CD4-positive, alpha-beta T cell treated with Interleukin-17A for 1 hour (primary cell): ENCODE results near the gene CAMTA1.
"Not testable (repeated sequence)": the region's sequence is repeated elsewhere in the genome, so short reads cannot be mapped to it uniquely, and the experiment has no call there.

ENCODE experiments used
- DNase-seq: peaks from one replicate; pipeline ENCODE4 v3.0.0-alpha.2; 2020

The CAMTA1 gene

DNA sequence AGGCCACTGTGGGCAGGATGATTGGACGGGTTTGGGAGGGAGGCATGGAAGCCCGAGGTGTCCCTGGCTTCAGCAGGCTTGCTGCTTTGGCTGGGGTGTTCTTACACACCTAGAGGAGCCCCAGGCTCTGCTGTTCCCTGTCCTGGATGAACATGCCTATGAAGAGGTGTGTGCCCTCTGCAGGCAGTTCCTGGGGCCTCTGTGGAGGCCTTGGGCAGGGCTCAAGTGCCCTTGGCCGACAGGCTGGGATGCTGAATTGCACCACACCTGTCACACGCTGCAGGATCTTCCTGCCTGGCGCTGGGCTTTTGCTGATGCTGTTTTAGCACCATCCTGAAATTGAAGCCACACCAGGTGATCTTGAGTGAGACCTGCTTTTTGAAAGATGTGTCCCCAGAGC, 570.8 kb downstream of the CAMTA1 start:
- no peak for DNase-seq

DNA sequence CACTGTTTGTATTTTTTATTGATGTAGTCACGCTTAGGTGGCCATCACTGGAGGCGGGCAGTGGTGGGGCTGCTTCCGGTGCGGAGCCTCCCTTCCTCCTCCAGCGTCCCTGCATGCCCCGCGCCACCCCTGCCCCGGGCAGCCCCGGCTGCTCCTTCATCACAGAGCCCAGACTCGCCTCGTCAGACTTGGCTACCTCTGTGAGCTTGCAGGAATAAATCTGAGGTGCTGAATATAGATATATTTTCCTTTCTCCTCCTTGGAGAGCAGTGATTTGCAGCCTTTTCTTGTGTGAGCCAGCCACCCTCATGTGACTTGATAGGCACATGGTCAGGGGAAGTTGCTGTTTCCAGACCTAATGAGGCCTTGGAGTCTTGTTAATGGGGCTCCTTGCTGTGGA, 573.2 kb downstream of the CAMTA1 start:
- no peak for DNase-seq

DNA sequence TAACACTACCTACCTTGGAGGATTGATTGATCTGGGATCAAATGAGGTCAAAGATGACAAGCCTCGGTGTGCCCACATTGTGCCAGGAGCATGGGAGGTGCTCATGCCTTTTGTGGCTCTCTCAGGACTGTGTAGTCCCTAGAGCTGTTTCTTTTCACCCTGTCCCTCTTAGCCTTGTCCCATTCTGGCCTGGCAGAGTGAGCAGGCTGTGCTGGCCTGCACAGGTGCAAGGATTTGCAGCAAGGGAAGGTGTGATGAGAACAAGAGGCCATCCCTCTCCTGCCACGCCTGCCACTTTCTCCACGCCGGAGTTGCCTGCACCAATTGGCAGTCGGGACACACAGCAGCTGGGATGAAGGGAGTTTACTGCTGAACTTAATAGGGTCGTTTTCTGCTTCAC, 575.3 kb downstream of the CAMTA1 start:
- DNase-seq: no peak

DNA sequence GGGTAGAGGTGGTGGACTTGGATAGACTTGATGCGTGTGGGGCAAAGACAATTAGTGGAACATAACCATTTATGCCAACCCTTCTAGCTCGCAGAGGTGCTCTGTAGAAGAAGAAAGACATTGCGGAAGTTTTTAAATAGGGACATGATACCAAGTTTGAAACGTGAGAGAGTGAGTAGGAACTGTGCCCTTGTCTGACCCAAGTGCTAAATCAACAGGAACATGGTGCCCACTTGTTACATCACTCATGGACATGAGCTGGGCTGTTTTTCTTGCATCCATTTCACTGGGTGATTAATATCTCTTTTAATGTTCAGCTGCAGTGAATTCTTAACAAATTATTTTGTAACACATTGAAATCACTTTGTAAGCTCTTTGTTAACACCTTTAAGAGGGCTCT, 577.7 kb downstream of the CAMTA1 start:
- no peak for DNase-seq

DNA sequence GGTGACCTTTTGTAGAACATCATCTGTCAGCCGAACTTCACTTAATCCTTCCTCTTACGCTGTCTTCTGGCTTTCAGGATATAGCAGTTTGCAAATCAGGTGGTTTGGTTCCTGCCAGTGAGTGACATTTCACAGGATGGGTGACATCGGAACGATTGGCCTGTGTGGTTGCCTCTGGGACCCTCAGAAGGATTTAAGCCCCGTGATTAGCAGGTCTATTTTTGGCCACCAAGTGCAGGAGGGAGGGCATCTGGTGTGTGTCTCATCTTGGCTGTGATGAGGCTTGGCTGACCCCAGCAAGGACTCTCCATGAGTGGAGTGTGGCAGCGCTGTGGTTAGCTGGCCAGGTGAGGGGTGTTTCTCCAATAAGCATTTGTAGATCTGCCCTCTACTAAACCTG, 578.2 kb downstream of the CAMTA1 start:
- no peak for DNase-seq

DNA sequence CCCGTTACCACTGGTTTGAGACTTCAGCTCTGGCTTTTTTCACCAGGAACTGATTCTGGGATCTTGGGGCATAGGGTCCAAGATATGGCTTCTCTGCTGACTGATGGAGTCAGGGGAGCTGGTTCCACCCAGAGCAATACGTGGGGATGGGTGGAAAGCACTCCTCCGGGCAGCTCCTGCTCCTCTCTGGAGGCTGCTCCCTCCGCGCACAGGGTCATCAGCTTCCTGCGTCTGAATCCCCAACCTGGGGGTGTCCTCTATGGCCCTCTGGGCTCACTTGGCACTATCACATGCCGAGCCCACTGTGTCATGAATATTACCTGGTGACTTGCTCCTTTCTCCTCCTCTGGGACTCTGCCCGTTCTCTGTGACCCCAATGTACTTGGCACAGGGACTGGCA, 580.5 kb downstream of the CAMTA1 start:
- DNase-seq: no peak

DNA sequence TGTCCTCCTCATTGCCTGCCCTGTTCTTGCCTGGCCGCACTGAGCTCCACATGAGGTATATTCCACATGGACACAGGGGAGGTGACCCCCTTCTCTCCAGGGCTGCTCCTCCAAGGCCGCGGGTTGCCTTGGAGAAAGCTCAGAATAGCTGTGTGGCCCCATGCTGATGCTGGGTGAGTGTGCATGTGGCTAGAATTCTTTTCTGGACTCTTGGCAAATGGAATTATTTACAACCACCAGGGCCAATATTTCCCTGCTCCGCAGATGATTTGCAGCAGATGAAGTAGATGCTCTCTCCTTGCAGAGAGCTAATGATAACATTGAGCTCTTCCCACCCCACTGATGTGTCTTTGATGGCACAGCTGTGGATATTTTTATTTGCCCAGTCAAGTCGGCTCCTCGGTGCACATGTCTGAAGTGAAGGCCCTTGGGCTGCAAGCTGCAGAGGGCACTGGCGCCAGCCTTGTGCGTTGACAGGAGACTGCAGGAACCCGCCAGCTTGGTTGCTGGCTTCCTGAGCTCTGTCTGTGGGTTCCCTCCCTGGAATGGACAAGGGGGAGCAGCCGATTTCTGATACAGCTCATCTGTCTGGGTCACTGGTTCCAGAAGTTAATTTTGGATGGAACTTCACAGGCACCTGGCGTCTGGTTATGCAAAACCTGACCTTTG, 581.2 kb downstream of the CAMTA1 start:
- no peak for DNase-seq

DNA sequence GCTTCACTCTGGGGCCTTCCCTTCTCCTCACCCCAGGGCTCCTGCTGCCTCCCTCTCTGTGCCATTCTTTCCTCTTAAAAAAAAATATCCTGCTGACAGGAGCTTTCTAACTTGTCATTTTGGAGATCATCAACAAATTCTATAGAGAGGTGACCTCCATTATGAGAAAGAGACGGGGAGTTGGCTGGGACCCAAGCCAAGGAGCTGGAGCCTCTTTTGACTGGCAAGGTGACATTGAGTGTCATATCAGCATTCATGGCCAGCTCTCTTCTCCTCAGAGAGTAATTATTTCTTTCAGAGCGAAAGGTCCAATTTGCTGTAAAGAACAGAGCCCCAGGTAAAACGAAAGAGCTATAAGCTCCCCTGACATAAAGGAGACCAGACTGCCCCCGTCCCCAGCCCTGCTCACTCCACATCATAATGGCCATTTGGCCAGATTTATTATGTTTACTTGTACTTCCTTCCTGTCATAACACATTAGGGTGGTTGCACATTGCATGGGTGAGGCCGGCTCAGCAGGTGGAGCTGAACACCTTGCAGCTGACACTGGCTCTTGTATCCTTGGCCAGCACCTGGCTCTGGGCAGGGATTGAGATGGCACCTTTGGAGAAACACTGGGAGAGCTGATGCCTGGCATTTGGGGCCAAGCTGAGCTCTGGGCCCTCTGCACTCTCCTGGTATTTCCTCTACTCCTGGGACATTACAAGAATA, 581.9 kb downstream of the CAMTA1 start:
- no peak for DNase-seq

DNA sequence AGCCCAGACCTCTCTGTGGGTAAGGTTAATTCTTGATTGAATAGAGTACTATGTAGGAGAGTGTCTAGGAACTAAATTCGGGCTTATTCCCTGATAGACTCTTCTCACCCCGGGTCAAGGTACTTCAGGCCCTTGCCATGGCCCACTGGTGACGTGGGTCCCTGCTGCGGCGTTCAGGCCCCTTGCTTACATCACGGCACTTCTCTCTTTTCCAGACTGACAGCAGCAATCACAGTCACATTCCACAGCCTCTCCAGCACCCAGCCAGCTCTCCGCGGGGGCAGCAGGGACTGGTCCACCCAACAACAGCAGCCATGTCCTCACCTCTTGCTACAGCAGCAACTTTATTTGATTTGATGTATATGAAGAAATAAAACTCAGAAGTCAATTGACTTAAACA, 584.6 kb downstream of the CAMTA1 start:
- no peak for DNase-seq

DNA sequence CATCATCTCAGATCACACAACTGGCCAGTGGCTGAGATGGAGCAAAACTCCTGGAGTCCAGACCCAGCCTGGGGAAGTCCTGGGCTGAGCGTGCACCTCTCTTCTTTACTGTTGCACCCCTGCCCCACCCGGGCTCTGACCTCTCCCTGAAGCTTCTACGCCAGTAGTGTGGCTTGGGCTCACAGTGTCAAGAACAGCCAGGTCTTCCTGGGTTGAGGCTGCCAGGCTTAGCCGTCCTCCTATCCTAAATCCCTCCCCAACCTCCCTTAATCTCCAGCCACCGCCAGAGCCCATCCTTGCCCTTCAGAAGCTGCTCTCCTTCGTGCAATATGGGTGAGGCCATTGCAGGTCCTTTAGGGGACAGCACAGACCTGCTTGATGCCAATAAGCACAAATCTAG, 586.7 kb downstream of the CAMTA1 start:
- DNase-seq: no peak

DNA sequence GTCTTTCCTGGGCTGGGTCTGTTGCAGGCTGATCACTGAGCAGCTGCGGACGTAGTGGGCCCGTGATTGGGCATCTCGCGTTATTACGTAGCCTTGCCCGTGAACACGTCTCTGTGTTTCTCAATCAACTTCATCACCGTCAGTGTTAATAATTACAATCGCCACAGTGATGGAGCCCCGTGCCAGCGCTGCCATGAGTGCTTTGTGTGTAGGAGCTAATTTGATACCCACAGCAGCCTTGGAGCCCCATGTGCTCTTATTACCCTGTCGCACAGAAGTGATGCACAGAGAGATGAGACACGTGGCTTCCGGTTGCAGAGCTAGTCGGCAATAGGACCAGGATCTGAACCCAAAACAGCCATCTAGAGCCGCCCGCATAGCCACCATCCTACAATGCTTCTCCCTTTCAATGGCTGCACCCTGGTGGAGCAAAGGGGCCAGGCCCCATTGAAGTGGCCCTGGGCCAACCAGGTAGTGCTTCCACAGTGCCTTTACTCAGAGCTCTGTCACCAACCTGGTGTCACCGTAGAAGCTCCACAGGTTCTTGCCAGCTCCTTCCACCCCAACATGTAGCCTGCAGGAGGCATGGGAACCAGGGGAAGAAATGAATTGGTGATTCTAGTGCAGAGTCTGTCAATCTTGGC, 587.3 kb downstream of the CAMTA1 start:
- no peak for DNase-seq

DNA sequence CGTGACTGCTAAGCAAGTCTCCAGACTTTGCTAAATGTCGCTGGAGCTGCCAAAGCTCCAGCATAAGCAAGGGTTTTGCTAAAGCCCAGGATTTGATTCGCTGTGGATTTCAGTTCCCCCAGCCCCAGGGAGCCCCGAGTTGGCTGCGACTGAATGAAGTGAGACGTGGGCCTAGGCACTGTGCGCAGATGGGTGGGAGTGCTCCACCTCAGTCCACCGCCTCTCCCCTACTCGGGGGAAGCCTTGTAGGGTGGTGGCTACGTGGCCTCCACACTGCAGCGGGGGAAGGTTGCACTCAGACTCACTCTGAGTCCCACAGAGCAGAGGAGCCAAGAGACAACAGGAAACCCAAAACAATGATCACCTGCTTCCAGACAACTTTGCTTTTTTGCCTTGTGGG, 588.0 kb downstream of the CAMTA1 start:
- DNase-seq: no peak

DNA sequence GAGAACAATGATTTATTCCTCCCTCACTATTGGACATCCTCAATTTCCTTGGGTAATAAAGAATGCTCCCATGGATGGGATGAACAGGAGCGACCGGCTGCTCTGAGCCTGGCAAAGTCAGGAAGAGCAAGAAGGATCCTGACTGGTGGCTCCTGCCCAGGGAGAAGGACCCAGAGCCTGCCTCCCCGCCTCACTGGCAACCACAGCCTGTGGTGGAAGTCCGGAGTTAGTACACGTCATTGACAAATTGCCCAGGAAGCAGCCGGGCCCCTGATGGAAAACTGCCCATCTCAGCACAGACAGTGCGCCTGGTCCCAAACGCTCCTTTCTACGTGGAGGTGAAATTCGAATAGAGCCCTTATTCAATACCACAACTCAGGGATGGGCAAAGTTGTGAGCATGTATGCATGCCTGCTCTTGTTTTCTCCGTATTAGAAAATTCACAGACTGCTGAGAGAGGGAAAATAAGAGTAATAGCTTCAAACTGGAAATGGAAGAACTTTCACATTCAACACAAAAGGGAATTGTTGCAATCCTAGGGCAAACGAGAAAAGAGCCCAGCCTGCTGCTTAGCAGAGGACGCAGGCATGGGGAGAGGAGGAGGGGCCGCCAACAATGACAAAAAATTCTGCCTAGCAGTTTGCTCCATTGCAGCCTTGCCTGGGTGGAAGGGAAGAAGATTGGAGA, 588.8 kb downstream of the CAMTA1 start:
- no peak for DNase-seq

DNA sequence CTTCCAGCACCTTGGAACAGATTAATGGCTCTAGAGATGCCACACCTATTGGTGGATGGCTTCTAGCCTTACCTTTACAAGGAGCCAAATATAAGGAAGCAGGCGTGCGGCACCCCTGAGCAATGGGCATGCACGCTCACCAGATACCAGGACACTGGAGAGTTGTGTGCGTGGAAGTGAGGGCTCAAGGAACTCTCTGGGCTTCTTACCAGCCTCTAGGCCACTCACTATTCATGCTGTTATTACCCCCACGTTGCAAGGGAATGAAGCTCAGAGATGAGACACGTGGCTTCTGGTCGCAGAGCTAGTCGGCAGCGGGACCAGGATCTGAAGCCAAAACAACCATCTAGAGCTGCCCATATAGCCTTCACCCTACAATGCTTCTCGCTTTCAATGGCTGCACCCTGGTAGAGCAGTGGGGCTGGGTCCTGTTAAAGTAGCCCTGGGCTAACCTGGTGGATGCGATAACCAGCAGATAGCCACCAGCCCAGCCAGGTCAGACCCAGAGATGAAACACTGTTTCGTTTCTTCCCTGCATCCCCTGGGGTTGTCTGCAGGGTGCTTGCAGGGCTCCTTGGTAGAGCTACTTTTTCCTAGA, 589.4 kb downstream of the CAMTA1 start:
- DNase-seq: no peak

DNA sequence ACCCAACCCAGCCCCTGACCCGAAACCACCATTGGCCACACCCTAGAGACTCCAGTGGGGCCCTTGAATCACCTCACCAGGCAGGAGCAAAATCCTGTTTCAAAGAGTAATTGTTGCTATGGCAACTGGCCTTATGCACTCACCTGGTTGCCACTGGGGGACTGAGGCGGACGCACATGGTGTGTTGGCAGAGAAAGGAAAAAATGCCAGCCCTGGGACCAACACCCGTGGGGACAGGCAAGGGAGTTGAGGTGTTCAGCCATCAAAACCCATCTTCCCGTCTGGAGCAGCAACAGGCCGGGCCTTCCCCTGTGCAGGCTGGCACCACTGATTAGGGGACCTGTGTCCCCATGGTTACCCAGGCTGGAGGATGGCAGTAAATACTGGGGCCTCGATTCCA, 590.1 kb downstream of the CAMTA1 start:
- no peak for DNase-seq

DNA sequence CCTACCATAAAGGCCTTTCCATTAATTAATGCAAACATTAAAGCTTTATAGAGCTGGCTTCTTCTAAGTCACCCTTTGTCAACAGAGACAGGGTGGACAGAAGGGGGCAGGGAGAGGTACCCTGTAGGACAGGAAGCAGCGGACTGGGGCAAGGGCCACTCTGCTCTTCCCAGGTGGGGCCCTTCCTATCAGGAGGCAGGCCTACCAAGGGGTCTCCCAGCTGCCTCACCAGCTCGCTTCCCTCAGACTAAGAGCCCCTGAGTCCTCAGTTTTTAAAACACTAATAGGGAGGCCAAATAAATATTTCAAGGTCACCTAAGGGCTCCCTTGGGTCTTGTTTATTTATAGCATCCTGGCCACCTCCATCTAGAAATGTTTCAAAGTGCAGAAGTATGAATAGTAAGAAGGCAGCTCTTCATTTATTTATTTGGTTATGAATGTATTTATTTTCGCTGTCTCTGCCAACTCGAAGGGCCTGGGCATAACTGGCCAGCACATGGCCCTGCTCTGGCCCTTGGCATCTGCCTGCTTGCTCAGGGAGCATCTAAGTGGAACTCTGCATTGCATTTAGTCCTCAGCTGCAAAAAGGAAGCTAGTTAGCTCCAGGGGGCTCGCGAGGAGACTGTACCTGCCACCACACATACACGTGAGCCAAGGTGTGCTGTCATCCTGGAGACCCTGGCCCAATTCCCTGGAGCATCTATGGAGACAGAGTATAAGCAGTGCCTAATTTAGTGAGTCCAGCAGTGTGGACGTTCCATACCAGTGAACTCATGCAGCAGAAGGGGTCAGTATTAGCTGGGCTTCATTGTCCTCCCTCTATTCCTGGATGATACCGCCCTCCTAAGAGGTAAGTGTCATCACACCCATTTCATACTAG, 590.8 kb downstream of the CAMTA1 start:
- no peak for DNase-seq

DNA sequence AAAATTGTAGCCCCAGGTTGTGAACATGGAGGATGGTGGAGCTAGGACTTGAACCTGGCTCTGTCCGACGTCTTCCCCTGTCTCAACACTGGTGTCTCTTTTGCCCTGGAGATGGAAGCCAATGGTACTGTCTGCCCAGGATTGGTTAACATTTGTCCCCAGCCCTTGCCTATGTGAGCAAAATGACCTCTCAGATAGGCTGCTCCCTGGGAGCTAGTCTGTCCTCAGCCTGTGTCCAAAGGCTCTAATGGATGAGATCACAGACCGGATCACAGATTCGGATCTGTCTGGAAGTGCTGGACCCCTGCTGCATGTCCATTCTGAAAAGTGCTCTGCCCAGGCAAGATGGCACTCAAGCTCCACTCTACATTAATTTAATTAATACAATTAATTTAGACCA, 591.4 kb downstream of the CAMTA1 start:
- no peak for DNase-seq

DNA sequence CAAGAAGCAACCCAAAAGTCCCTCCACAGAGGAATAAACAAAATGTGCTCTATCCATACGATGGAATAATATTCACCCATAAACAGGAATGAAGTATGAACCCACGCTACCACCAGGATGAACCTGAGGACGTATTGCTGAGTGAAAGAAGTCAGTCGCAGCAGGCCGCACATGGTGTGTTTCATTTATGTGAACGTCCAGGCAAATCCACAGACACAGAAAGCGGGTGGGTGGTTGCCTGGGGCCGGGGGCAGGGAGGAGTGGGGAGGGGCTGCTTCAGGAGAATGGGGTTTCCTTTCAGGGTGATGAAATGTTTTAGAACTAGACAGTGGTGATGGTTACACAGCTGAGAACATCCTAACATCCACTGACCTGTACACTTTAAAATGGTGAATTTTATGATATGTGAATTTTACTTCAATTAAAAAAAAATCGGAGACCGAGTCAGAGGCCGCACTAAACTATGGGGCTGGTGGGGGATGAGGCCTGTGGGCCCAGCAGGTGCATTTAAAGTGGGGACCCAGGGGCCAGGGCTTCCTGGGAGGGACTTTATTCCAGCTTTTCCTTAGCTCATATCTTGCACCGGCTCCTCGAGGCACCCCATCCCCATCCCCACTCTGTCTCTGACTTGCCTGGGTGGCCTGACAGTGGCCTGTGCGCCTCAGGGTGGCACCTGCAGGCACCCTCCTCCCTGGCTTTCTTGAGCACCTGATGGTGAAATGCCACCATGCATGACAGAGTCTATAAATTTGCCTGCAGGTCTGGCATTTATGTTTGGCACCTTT, 593.3 kb downstream of the CAMTA1 start:
- DNase-seq: no peak

DNA sequence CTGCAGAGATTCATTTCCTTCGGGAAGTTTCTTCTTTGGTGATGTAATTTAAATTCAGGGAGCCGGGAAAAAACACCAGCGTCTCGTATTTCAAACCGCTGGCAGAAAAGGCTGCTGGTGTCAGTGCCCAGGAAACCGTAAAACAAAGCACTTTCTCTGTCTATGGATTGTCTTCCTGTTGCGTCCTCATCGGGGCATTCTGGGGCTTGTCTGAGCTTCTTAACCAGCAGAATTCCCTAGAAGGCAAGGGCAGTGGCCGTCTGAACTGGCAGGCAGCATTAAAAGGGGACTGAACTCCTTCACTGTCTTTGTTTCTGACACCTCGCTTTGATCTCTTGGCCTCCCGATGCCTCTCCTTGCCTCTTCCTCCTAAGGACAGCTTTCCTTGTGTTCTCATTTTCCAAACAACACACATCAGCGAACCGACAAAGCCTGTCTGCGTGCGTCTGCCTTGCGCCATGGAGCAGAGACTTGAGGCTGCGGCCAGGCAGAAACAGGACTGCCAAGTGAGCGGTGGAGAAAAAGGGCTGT, 594.3 kb downstream of the CAMTA1 start:
- no peak for DNase-seq

DNA sequence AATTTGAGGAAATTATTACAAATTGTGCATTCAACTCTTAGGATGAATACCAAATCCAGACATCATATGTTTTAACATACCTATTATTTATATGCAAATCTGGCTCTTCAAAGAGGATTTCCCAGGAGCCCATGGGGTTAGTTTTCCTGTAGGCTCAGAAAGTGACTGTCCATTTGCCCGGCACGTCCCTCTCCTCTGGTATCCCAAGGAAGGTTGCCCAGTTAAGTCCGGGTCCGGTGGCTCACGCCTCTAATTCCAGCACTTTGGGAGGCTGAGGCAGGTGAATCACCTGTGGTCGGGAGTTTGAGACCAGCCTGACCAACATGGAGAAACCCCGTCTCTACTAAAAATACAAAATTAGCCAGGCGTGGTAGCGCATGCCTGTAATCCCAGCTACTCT, 594.8 kb downstream of the CAMTA1 start:
- not testable (repeated sequence) for DNase-seq

DNA sequence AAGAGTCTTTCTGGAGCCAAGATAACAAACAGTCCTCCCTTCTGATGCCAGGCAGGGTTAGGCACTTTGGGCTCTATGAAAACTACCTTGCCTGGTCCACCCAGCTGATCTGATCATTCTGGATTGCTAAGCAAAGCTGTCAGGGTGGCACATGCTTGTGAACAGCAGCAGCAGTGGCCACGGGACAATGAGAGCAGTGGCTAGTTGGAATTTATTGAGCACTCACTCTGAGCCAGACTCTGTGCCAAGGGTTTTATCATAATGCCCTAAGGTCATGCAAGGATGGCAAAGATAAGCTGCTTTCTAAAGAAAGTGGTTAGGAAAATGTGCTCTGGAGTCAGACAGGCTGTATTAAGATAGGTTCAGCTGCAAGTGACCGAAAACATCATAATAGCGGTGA, 595.5 kb downstream of the CAMTA1 start:
- no peak for DNase-seq
